Neutrophil (primary cell): ENCODE results near the gene SLC39A9.
A peak's percentile ranks its signal among the peaks of the same experiment; 100 is the strongest.

Experiments used
- H3K27ac ChIP-seq: fragments of 200-600 bp; sonication (generic); 2 replicates; pipeline ENCODE4 v1.5.1; 2016; ENCODE audit warnings: mild to moderate bottlenecking, moderate library complexity
- H3K27me3 ChIP-seq: fragments of 200-600 bp; sonication (generic); 2 replicates; pipeline ENCODE4 v1.6.0; 2016; ENCODE audit warnings: mild to moderate bottlenecking
- H3K36me3 ChIP-seq: fragments of 200-600 bp; sonication (generic); 2 replicates; pipeline ENCODE4 v1.5.1; 2017
- H3K4me1 ChIP-seq, 2 experiments: fragments of 200-600 bp in 1 of 2; sonication (generic) in 1 of 2; 1 replicate in 1 of 2; 2 replicates in 1 of 2; pipeline versions ENCODE4 v1.5.1 to v1.6.1; 2013 to 2016; ENCODE audit warnings: low read depth in 1 of 2, low read length in 1 of 2, mild to moderate bottlenecking in 1 of 2, moderate library complexity in 1 of 2; ENCODE audit not compliant: control insufficient read depth in 1 of 2, insufficient read depth in 1 of 2
- H3K4me3 ChIP-seq, 2 experiments: fragments of 200-600 bp in 1 of 2; sonication (generic) in 1 of 2; 1 replicate in 1 of 2; 2 replicates in 1 of 2; pipeline ENCODE4 v1.5.1; 2013 to 2016; ENCODE audit warnings: low read depth in 1 of 2, low read length in 1 of 2, mild to moderate bottlenecking in 1 of 2, moderate library complexity in 1 of 2
- H3K9me3 ChIP-seq: fragments of 200-600 bp; sonication (generic); 2 replicates; pipeline ENCODE4 v1.5.1; 2016
- TF ChIP-seq, protein P1 (sequence below): fragments of 200-600 bp; sonication (generic); IDR thresholded peaks from 2 replicates; pipeline ENCODE4 v1.5.1; 2016; ENCODE audit warnings: antibody characterized with exemption

The SLC39A9 gene

DNA sequence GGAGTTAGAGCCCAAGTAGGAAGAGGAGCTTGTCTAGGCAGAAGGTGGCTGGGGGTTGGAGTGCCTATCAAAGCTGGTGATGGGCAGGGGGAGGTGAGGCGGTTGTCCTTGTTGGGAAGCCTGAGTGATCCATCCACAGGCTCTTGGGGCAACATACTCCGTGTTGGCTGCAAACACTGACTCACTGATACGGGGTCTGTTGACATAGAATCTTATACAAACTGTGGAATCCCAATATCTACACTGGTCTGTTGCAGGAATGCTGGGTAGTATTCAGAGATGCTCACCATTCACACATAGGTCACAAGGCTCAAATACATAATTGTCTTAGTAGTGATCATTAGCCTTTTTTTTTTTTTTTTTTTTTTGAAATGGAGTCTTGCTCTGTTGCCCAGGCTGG lies 26.3 kb upstream of the SLC39A9 start:
- H3K27me3 ChIP-seq = no peaks in the 10 kb centered on the region
- no peaks in the 10 kb centered on the region for H3K9me3 ChIP-seq
- no peak overlapping the region for H3K4me3 ChIP-seq
- H3K36me3 ChIP-seq = no peaks in the 10 kb centered on the region
- TF ChIP-seq, protein P1, sequence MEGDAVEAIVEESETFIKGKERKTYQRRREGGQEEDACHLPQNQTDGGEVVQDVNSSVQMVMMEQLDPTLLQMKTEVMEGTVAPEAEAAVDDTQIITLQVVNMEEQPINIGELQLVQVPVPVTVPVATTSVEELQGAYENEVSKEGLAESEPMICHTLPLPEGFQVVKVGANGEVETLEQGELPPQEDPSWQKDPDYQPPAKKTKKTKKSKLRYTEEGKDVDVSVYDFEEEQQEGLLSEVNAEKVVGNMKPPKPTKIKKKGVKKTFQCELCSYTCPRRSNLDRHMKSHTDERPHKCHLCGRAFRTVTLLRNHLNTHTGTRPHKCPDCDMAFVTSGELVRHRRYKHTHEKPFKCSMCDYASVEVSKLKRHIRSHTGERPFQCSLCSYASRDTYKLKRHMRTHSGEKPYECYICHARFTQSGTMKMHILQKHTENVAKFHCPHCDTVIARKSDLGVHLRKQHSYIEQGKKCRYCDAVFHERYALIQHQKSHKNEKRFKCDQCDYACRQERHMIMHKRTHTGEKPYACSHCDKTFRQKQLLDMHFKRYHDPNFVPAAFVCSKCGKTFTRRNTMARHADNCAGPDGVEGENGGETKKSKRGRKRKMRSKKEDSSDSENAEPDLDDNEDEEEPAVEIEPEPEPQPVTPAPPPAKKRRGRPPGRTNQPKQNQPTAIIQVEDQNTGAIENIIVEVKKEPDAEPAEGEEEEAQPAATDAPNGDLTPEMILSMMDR = no peak
- H3K4me1 ChIP-seq = peaks cover 11 to 16% of the 10 kb centered on the region in 2 experiments
- H3K27ac ChIP-seq = no peak overlapping the region

DNA sequence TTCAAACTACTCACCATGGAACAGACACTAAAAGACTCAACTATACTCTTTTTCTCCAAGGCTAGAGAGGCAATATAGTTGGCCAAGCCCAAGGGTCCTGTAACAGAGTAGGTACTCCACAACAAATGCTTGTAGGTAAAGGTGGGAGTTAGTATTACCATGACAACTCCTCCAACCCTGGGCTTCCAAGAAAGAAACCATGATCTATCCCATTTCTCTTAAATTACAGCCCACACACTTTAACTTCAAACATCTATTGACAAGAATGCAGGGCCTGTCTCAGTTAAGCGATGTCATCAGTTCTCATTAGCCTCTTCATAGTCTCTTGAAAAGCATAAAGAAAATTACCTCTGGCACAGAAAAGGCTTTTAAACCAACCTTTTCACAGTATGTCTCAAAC lies 25.4 kb upstream of the SLC39A9 start:
- peaks cover 21 to 25% of the 10 kb centered on the region in 2 experiments for H3K4me1 ChIP-seq
- no peaks in the 10 kb centered on the region for H3K27me3 ChIP-seq
- H3K4me3 ChIP-seq = no peak overlapping the region
- H3K9me3 ChIP-seq = no peaks in the 10 kb centered on the region
- H3K36me3 ChIP-seq = no peaks in the 10 kb centered on the region
- TF ChIP-seq, protein P1 = no peak
- no peak overlapping the region for H3K27ac ChIP-seq

DNA sequence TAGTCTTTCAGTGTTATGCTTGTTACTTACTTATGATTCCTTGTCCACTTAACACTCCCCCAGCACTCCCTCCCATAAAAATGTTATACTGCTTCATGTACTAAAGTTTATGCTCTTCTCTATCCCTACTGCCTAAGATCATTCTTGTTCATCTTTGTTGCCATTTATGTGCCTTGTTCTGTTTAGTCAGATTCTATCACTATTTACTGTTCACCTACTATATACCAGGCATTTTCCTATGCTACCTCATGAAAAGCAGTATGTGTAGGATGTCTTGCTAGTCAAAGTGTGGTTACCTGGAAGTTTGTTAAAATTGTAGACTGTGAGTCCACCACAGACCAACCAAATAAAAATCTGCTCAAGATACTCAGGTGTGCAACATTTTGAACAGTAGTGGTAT lies 24.3 kb upstream of the SLC39A9 start:
- Histone ChIP-seq H3K9me3 (no peaks in the 10 kb centered on the region), H3K27me3 (no peaks in the 10 kb centered on the region), H3K4me1 (peaks cover 23 to 28% of the 10 kb centered on the region in 2 experiments), H3K36me3 (no peaks in the 10 kb centered on the region), H3K4me3 (no peak overlapping the region), H3K27ac (no peak overlapping the region)
- TF ChIP-seq, protein P1 = no peak

DNA sequence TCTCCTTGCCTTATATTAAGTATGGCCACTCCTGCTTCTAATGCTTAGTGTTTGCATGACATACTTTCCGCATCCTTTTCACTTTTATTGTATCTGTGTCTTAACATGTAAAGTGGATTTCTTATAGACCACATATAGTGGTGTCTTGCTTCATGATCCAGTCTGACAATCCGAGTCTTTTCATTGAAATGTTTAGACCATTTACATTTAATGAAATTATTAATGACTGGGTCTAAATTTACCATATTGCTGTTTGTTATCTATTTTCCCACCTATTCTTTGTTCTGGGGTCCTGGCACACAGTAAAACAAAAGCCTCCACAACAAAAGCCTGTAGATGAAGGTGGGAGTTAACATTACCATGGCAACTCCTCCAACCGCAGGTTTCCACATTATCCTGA lies 23.3 kb upstream of the SLC39A9 start:
- peaks cover 23 to 28% of the 10 kb centered on the region in 2 experiments for H3K4me1 ChIP-seq
- no peak overlapping the region for H3K4me3 ChIP-seq
- H3K9me3 ChIP-seq = no peaks in the 10 kb centered on the region
- peaks cover 6% of the 10 kb centered on the region for H3K36me3 ChIP-seq
- TF ChIP-seq, protein P1 = no peak
- no peak overlapping the region for H3K27ac ChIP-seq
- no peaks in the 10 kb centered on the region for H3K27me3 ChIP-seq

DNA sequence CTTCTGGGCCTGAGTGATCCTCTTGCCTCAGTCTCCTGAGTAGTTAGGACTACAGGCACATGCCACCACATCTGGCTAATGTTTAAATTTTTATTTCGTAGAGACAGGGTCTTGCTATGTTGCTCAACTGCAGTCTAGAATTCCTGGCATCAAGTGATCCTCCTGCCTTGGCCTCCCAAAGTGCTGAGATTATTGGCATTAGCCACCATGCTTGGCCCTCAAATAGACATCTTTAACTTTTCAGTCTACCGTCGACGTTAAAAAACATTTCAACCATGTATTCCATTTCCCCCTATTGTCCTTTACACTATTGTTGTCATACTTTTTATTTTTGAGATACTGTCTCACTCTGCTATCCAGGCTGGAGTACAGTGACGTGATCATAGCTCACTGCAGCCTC lies 22.8 kb upstream of the SLC39A9 start:
- Histone ChIP-seq H3K27me3 (no peaks in the 10 kb centered on the region), H3K9me3 (no peaks in the 10 kb centered on the region), H3K4me1 (peaks cover 23 to 28% of the 10 kb centered on the region in 2 experiments), H3K36me3 (peaks cover 12% of the 10 kb centered on the region), H3K4me3 (no peak overlapping the region), H3K27ac (no peak overlapping the region)
- TF ChIP-seq, protein P1 = no peak

DNA sequence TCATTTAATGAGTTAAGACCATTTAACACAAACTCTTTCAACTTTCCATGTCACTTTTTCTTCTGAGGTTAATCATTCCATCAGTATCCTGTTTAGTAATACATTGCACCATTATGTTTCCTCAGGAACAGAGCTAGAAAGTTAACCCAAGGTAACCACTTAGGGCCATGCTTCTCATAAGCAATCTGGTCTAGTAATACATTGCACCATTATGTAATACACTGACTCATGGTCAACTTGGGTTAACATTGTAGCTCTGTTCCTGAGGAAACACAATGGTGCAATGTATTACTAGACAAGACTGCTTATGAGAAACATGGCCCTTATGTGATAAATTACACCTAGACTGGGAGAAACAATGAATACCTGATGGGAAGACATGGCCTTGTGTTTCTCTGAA lies 22.1 kb upstream of the SLC39A9 start:
- H3K36me3 ChIP-seq = peaks cover 12% of the 10 kb centered on the region
- no peaks in the 10 kb centered on the region for H3K9me3 ChIP-seq
- peak overlapping the region; percentile 60 for H3K27ac ChIP-seq
- H3K4me3 ChIP-seq = no peak overlapping the region
- no peaks in the 10 kb centered on the region for H3K27me3 ChIP-seq
- TF ChIP-seq, protein P1 = no peak
- H3K4me1 ChIP-seq = peaks cover 23 to 28% of the 10 kb centered on the region in 2 experiments
